Rectal smooth muscle tissue (tissue), 1 donor: ENCODE results near the gene ACIN1.
"Not testable (repeated sequence)": the region's sequence is repeated elsewhere in the genome, so short reads cannot be mapped to it uniquely, and the experiment has no call there.

Experiments
- H3K27ac ChIP-seq: one replicate; pipeline ENCODE4 v1.7.0; 2013; ENCODE audit warnings: low read depth, low read length, inconsistent platforms
- H3K27me3 ChIP-seq: one replicate; pipeline ENCODE4 v1.7.0; 2013; ENCODE audit warnings: low read length; ENCODE audit not compliant: control insufficient read depth, insufficient read depth
- H3K36me3 ChIP-seq: one replicate; pipeline ENCODE4 v1.7.0; 2013; ENCODE audit warnings: low read length; ENCODE audit not compliant: control insufficient read depth, insufficient read depth
- H3K4me1 ChIP-seq: one replicate; pipeline ENCODE4 v1.7.0; 2013; ENCODE audit warnings: low read length; ENCODE audit not compliant: control insufficient read depth, insufficient read depth
- H3K4me3 ChIP-seq: one replicate; pipeline ENCODE4 v1.7.0; 2013; ENCODE audit warnings: low read length
- H3K9ac ChIP-seq: one replicate; pipeline ENCODE4 v1.7.0; 2013; ENCODE audit warnings: low read length

The ACIN1 gene

DNA sequence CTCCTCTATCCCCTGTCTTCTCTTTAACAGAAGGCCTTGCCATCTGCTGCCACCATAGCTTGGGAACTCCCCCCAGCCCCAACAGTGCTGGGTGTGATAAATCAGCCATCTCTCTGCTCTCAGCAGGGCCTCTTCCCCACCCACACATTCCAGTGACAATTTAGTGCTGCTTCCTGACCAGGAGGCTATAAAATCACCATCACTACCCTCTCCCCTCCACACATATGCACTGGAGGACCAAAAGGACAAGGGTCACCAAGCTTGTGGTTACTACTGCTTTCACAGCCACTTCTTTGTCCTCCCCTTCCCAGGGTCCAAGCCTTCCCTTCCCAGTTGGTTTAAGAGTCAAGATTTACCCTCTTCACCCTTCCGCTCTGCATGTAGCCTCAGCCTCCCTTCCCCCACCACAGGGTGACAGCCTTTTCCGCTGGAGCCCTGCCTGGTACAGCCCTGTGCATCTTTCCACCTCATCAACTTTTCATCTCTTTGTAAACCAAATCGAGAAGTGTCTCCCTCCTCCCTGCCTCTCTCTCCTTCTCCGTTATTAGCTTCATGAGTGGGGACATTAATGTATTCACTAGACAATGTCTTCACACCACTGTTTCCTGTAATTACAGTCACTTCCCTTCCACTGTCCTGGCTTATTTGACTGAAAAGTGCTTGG is 69.7 kb downstream of the ACIN1 start:
- H3K4me1 ChIP-seq = no peaks in the 10 kb centered on the region
- no peak overlapping the region for H3K9ac ChIP-seq
- no peaks in the 10 kb centered on the region for H3K36me3 ChIP-seq
- no peak overlapping the region for H3K27ac ChIP-seq
- no peaks in the 10 kb centered on the region for H3K27me3 ChIP-seq
- H3K4me3 ChIP-seq = no peak overlapping the region

DNA sequence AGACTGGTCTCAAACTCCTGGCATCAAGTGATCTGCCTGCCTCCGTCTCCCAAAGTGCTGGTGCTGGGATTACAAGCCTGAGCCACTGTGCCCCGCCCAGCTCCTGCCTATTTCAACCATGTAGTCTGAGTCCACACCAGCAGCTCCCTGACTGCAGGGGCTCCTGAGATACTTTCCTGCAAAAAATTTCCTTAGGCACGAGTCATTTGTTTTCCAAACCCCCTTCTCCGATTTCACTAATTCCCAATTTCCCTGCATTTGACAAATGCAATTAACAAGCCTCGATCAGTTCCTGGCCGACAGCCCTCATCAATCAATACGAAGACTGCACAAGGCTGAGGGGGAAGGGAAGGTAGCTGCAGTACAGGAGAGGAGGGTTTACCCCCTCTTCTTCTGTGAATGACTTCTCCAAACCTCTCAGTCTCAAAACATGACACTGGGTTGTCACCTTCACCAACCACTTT is 70.3 kb downstream of the ACIN1 start:
- H3K27me3 ChIP-seq = no peaks in the 10 kb centered on the region
- H3K4me3 ChIP-seq = no peak overlapping the region
- H3K27ac ChIP-seq = no peak overlapping the region
- no peaks in the 10 kb centered on the region for H3K36me3 ChIP-seq
- no peak overlapping the region for H3K9ac ChIP-seq
- no peaks in the 10 kb centered on the region for H3K4me1 ChIP-seq

DNA sequence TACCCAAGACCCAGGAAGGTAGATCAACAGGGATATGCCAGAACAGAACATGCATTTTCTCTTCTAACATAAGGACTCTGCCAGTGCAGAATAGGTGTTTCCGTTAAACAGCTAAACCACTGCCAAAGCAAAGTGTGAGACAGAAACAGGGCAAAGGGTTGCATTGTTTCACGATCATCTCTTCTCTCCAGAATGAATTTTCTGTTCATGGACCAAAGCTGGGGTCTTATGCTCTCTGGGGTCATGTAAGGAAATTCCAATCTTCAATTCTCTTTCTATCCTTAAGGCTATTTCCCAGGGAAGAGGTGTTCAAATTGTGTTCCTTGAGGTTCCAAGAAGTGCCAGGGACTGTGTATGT is 71.2 kb downstream of the ACIN1 start:
- Histone ChIP-seq H3K27ac (no peak overlapping the region), H3K36me3 (no peaks in the 10 kb centered on the region), H3K9ac (no peak overlapping the region), H3K4me3 (no peak overlapping the region), H3K4me1 (no peaks in the 10 kb centered on the region), H3K27me3 (no peaks in the 10 kb centered on the region)

DNA sequence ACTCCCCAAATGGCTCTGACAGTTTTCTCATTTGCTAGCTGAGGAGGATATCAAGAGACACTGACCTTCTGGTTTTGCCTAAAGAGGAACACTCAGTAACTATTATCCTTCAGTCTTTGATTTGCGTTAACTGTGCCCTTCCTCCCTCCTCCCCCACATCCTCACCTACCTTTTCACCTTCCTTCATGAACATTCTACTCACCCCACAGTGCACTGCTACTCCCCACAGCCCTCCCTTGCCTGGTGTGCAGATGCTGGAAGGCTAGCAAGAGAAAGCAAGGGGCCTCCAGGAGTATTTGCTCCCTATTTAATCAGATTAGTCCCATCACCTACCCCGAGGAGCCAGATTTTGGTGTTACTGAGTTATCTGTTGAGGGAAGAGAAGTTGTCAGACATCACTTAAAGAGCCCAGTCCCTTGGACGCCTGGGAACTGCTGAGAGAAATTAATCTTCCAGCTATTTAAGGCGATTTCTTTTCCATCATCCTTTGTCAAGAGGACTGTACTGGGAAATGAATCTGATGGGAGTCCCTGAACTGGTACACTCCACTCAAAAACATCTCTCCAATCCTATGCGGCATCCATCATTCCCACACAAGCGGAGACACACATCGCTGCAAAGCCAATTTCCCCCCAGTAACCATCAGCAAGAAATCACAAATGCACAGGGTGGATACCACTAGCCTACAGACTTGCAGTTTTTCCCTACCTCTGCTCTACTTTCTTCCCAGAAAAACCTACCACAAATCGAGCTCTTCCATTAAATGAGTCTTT is 71.7 kb downstream of the ACIN1 start:
- H3K27ac ChIP-seq = no peak overlapping the region
- no peaks in the 10 kb centered on the region for H3K27me3 ChIP-seq
- no peaks in the 10 kb centered on the region for H3K4me1 ChIP-seq
- H3K36me3 ChIP-seq = no peaks in the 10 kb centered on the region
- H3K4me3 ChIP-seq = no peak overlapping the region
- H3K9ac ChIP-seq = no peak overlapping the region

DNA sequence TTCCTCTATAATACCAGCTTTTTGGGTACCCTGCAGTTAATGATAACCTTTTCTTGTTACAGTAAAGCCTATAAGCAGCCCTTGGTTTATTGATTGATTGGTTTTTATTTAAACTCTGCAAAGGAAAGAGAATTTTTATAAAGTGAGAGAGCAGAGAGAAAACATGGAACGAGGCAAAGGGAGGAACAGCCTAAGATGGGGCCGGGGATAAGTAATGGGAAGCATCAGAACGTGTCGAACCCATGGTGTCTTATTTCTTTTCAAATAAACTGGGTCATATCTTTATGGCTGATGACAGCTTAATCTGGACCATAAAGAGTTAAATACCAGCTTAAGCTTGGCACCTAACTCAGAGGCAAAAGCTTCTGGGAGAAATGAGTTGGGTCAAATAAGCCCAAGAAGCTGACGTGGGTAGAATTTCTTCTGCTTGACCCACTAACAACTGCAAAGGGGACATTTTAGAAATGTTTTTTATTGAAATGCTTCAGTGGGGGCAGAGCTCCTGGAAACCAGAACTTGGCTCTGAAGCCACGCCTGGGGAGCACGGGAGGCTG is 73.0 kb downstream of the ACIN1 start:
- Histone ChIP-seq H3K4me3 (no peak overlapping the region), H3K9ac (no peak overlapping the region), H3K27ac (no peak overlapping the region), H3K4me1 (no peaks in the 10 kb centered on the region), H3K36me3 (no peaks in the 10 kb centered on the region), H3K27me3 (no peaks in the 10 kb centered on the region)

DNA sequence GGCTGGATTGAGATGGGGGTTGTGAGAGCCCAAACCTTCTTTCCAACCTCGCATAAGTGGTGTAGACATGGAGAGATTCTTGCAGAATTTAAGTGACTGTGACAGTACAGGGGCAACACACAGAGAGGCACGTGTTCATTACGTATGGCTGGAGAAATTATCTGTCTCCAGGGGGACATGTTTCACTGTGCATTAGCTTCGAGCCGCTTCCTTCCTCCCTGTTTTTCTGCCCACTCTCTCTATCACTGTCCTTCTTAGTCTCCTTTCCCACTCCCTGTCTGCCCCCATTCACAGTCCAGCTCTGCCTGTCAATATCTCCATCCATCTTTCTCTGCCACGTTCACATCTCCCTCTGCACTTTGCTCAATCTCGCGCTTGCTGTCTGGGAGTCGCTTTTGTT is 73.5 kb downstream of the ACIN1 start:
- Histone ChIP-seq H3K36me3 (no peaks in the 10 kb centered on the region), H3K9ac (no peak overlapping the region), H3K27ac (no peak overlapping the region), H3K4me1 (no peaks in the 10 kb centered on the region), H3K27me3 (no peaks in the 10 kb centered on the region), H3K4me3 (no peak overlapping the region)

DNA sequence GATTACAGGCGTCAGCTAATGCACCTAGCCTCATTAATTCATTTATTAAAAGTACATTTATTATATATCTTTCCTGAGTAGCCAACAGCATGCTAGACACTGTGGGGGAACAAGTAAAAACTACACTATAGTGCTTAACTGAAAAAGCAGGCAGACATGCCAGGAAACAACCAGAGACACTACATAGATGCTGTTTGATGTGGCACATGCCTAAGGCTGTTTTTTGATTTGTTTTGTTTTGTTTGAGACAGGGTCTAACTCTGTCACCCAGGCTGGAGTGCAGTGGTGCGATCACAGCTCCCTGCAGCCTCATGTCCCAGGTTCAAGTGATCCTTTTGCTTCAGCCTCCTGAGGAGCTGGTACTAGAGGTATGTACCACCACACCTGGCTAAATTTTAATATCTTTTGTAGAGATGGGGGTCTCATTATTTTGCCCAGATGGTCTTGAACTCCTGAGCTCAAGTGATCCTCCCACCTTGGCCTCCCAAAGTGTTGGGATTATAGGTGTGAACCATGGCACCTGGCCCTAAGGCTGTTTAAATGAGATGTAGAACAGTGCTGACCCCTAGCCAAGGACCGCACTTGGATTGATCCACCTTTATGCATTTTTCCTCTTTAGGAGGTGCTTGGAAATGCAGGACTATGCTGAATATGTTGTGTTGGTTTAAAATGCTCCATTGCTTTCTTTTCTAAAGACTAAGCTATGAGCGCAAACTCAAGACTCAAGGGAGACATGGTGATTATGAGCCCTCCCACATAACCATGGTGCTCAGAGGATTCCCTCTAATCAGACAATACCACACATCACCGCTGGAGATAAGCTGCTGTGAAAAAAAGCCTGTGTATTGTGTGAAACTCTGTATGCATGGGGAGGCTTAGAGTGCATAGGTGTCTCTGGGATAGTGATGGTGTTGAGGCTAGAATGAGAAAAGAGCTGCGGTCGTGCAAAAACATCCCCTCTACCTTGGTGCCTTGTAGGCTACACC is 74.5 kb downstream of the ACIN1 start:
- H3K9ac ChIP-seq = no peak overlapping the region
- no peak overlapping the region for H3K4me3 ChIP-seq
- H3K4me1 ChIP-seq = no peaks in the 10 kb centered on the region
- H3K36me3 ChIP-seq = no peaks in the 10 kb centered on the region
- H3K27me3 ChIP-seq = no peaks in the 10 kb centered on the region
- H3K27ac ChIP-seq = no peak overlapping the region

DNA sequence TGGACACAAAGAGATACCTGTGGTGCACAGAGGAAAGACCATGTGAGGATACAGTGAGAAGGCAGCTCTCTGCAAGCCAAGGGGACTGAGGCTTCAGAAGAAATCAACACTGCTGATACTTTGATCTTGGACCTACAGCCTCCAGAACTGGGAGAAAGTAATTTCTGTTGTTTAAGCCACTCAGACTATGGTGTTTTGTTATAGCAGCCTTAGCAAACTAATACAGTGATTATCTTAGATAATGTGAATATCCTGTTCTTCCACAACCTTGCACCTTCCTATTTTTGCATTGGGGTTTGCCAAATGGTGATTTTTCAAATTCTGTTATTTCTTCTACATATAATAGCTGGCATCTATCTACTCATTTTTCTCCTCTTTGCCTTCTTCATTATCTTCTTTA is 76.8 kb downstream of the ACIN1 start:
- H3K4me1 ChIP-seq = no peaks in the 10 kb centered on the region
- no peak overlapping the region for H3K27ac ChIP-seq
- H3K36me3 ChIP-seq = no peaks in the 10 kb centered on the region
- H3K9ac ChIP-seq = no peak overlapping the region
- H3K4me3 ChIP-seq = no peak overlapping the region
- no peaks in the 10 kb centered on the region for H3K27me3 ChIP-seq

DNA sequence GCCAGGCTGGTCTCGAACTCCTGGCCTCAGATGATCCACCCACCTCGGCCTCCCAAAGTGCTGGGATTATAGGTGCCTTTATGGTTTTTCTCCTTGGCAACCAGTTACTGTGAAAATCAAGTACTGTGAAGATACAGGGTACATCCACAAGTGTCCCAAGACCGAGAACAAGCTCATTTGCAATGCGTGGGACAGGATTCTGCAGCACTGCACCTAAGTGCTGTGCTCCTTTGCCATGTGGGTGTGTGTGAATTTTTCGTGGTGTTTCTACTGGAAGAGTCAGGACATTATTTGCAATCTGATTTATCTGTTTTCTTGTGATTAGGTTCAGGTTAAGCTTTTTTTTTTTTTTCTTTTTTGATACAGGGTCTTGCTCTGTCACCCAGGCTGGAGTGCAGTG is 77.8 kb downstream of the ACIN1 start:
- Histone ChIP-seq H3K36me3 (no peaks in the 10 kb centered on the region), H3K4me1 (no peaks in the 10 kb centered on the region), H3K27ac (no peak overlapping the region), H3K4me3 (no peak overlapping the region), H3K27me3 (no peaks in the 10 kb centered on the region), H3K9ac (no peak overlapping the region)

DNA sequence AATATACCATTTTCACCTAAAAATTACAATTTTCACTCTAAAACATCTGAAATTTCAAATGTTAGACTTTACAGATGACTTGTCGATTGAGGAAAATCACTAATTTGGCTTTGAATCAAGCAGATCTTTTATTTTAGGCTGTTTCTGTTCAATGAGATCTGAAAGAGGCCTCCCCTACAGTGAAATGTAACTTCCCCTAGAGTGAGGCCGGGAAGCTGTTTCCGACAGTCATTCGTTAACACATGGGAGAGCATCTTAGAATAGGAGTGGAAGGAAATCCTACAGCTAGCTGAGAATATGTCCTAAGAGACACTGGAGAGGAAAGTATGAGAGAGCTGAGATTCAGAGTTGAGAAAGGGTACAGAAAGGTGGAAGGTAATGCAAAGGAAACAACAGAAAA is 79.3 kb downstream of the ACIN1 start:
- Histone ChIP-seq H3K9ac (no peak overlapping the region), H3K4me3 (no peak overlapping the region), H3K27me3 (no peaks in the 10 kb centered on the region), H3K27ac (no peak overlapping the region), H3K36me3 (no peaks in the 10 kb centered on the region), H3K4me1 (no peaks in the 10 kb centered on the region)

DNA sequence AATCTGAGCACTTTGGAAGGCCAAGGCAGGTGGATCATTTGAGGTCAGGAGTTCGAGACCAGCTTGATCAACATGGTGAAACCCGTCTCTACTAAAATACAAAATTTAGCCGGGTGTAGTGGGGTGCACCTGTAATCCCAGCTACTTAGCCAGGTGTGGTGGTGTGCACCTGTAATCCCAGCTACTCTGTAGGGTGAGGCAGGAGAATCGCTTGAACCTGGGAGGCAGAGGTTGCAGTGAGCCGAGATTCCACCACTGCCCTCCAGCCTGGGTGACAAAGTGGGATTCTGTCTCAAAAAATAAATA is 81.2 kb downstream of the ACIN1 start:
- not testable (repeated sequence) for H3K9ac ChIP-seq, H3K27ac ChIP-seq, H3K27me3 ChIP-seq, H3K36me3 ChIP-seq, H3K4me3 ChIP-seq, H3K4me1 ChIP-seq

DNA sequence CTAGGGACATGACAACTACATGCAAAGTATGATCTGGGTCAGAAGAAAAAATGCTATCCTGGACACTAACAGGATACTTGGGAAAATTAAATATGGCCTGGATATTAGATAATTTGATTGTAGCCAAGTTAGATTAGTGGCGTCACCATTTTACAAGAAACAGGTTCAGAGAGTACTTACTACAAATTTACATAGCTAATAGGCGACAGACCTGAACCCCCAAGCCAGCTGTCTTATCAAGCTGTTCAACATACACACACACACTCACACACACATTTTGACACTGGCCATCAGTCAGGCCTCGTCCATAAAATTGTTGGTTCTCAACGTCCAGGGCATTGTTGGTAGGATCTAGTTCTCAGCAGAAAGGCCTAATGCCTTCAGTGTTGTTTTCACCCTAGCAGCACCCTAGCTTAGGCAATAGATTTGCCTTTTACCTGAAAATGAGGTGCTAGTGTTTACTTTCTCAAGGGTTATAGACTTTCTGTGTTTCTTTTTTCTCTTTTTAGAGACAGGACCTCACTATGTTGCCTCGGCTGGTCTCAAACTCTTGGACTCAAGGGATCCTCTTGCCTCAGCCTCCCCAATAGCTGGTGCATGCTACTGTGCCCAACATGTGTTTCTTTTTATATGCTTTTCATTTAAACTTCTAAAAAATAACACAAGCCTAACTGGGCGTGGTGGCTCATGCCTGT is 81.7 kb downstream of the ACIN1 start:
- Histone ChIP-seq H3K27me3 (no peaks in the 10 kb centered on the region), H3K4me3 (no peak overlapping the region), H3K9ac (no peak overlapping the region), H3K27ac (no peak overlapping the region), H3K4me1 (peaks cover 5% of the 10 kb centered on the region), H3K36me3 (no peaks in the 10 kb centered on the region)
